Neural crest cell (in vitro differentiated cells): ENCODE measurements around the gene HSPB7. TPM values are rescaled to one million over a fixed set of nuclear protein-coding genes. Genes with fewer than 3 reads are reported as not detected.
"Not testable (repeated sequence)": the region's sequence is repeated elsewhere in the genome, so short reads cannot be mapped to it uniquely, and the experiment has no call there.

ENCODE experiments used
- DNase-seq: peaks from one replicate; pipeline ENCODE4 v3.0.0; 2021; ENCODE audit warnings: low read depth, mixed read lengths, low spot score
- H3K27ac Mint-ChIP-seq: one replicate; pipeline ENCODE4 v1.8.0; 2021; ENCODE audit warnings: mild to moderate bottlenecking, mixed read lengths; ENCODE audit not compliant: unreplicated experiment
- H3K27me3 Mint-ChIP-seq: 2 replicates; pipeline ENCODE4 v1.8.0; 2021; ENCODE audit warnings: low read depth, mild to moderate bottlenecking, mixed read lengths
- H3K36me3 Mint-ChIP-seq: 2 replicates; pipeline ENCODE4 v1.8.0; 2021; ENCODE audit warnings: low read depth, mild to moderate bottlenecking, mixed read lengths
- H3K4me1 Mint-ChIP-seq: 2 replicates; pipeline ENCODE4 v1.8.0; 2021; ENCODE audit warnings: mixed read lengths
- H3K4me3 Mint-ChIP-seq: one replicate; pipeline ENCODE4 v1.8.0; 2021; ENCODE audit warnings: mild to moderate bottlenecking, mixed read lengths
- H3K9me3 Mint-ChIP-seq: 2 replicates; pipeline ENCODE4 v1.8.0; 2021; ENCODE audit warnings: mixed read lengths
- CTCF ChIP-seq: fragments of 200-600 bp; sonication (generic); conservative IDR thresholded peaks from 2 replicates; pipeline ENCODE4 v1.5.0; 2021; ENCODE audit warnings: antibody characterized with exemption, mild to moderate bottlenecking
- total RNA-seq: library from RNA; stranded (reverse); gene quantifications from 2 replicates; pipeline ENCODE4 v1.2.1, GENCODE V29; 2021

HSPB7 gene
- total RNA-seq, 1 donor from 2014 or later = not detected

GRCh38 chr1:16032388-16033102 lies 14.7 kb upstream of the HSPB7 start:
- Mint-ChIP-seq H3K9me3 (no peaks in the 10 kb centered on the region), H3K36me3 (no peaks in the 10 kb centered on the region), H3K27me3 (peaks cover 5% of the 10 kb centered on the region), H3K4me1 (peaks cover 6% of the 10 kb centered on the region), H3K4me3 (no peak overlapping the region), H3K27ac (peak overlapping the region; percentile 67)
- peak; percentile 90 for DNase-seq
- peak; percentile 84 for TF ChIP-seq CTCF

GRCh38 chr1:16031551-16031950 lies 13.7 kb upstream of the HSPB7 start:
- DNase-seq = no peak
- Mint-ChIP-seq H3K27ac (no peak overlapping the region), H3K9me3 (no peaks in the 10 kb centered on the region), H3K4me1 (peaks cover 6% of the 10 kb centered on the region), H3K27me3 (peaks cover 5% of the 10 kb centered on the region), H3K4me3 (no peak overlapping the region), H3K36me3 (no peaks in the 10 kb centered on the region)
- TF ChIP-seq CTCF = no peak

GRCh38 chr1:16029288-16029687 lies 11.4 kb upstream of the HSPB7 start:
- peaks cover 11% of the 10 kb centered on the region for H3K27me3 Mint-ChIP-seq
- H3K9me3 Mint-ChIP-seq = no peaks in the 10 kb centered on the region
- H3K4me1 Mint-ChIP-seq = peaks cover 6% of the 10 kb centered on the region
- H3K36me3 Mint-ChIP-seq = no peaks in the 10 kb centered on the region
- TF ChIP-seq CTCF = no peak
- DNase-seq = no peak
- H3K27ac Mint-ChIP-seq = no peak overlapping the region
- H3K4me3 Mint-ChIP-seq = no peak overlapping the region

GRCh38 chr1:16029003-16029268 lies 11.1 kb upstream of the HSPB7 start:
- not testable (repeated sequence) for H3K36me3 Mint-ChIP-seq, H3K27ac Mint-ChIP-seq, H3K4me3 Mint-ChIP-seq, H3K9me3 Mint-ChIP-seq, H3K4me1 Mint-ChIP-seq, DNase-seq
- peaks cover 11% of the 10 kb centered on the region for H3K27me3 Mint-ChIP-seq

- Mint-ChIP-seq H3K4me3 (no peak overlapping the region), H3K36me3 (no peaks in the 10 kb centered on the region), H3K27ac (no peak overlapping the region), H3K9me3 (no peaks in the 10 kb centered on the region), H3K27me3 (peaks cover 11% of the 10 kb centered on the region), H3K4me1 (peaks cover 6% of the 10 kb centered on the region)
- no peak for TF ChIP-seq CTCF
- no peak for DNase-seq
These were observed 10.6 kb upstream of the HSPB7 start for GRCh38 chr1:16028237-16029002.
